Measurements from ENCODE around the gene GRK5.
"Not testable (repeated sequence)": the region's sequence is repeated elsewhere in the genome, so short reads cannot be mapped to it uniquely, and the experiment has no call there.

Gene GRK5

DNA sequence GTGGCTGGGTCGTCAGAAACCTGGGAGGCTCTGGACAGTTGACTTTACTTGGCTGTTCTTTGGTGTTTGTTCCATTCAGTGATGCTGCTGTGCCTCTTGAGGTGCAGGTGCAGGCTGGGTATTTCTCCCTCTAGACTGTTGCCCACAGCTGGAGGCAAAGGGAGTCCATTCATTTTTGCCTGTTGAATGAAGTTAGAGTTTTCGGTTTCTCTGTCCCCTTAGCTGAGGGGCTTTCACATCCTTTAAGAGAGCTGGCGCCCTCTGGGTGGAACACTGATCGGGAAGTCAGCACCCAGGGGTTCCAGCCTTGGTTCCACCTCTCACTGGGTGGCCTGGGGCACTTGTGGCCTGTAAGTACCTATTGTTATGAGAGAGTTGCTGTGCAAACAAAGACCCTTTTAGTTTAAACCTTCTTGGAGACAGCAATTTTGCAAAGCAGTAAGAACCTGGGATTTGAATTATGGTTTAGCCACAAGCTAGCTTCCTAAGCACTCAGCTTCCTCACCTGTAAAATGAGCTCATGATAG is 67.2 kb downstream of the GRK5 start:
- no peak for DNase-seq (ENCODE audit: low read depth in 2 of 2)

GRCh38 chr10:119275085-119275484 is 67.7 kb downstream of the GRK5 start:
- DNase-seq (ENCODE audit: low read depth in 2 of 2): no peak

GRCh38 chr10:119276194-119276593 is 68.8 kb downstream of the GRK5 start:
- DNase-seq (ENCODE audit: low read depth in 2 of 2): not testable (repeated sequence)

GRCh38 chr10:119278126-119278709 is 70.8 kb downstream of the GRK5 start:
- no peak for DNase-seq (ENCODE audit: low read depth in 2 of 2)

GRCh38 chr10:119279441-119279840 is 72.1 kb downstream of the GRK5 start:
- DNase-seq (ENCODE audit: low read depth in 2 of 2): no peak

DNA sequence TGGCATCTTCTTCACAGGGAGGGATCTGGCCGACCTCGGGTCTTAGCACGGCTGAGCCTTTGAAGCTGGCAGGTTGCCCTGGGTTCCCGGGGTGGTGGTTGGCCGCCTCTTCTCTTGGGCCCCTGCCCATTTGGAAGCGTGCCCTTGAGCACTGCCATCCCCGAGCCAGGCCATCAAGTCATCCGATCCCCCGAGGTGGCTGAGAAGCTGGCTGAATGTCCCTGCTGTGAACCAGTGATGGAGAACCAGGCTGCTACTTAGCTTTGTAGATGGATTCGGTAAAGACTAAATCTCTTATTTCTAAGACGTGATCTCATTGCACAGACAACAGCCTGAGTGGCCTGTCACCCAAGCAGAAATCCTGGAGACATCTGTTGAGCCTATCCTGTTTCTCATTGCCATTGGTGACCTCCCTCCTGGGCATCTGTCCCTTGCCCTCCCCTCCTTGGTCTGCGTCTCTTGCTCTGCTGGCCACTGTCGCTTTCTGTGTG is 74.3 kb downstream of the GRK5 start:
- no peak for DNase-seq (ENCODE audit: low read depth in 2 of 2)

DNA sequence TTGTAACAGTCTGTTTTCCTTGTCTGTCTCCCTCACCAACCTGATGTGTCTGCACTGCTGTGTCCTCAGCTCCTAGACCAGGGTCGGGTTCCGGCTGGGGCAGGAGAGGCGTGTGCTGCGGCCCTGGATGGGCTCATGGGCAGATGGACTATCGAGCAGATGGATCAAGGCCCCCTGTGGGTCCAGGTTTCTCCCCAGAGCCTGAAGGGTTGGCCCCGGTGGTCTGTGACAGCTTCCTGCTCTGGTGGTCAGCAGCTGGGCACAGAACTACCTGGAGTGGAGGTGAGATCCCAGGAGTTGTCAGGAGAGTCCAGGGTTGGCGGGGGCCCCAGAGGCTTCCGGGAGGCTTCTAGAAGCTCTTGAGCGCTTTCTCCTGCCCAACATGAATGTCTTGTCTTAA is 75.1 kb downstream of the GRK5 start:
- DNase-seq (ENCODE audit: low read depth in 2 of 2): no peak

GRCh38 chr10:119283387-119283786 is 76.0 kb downstream of the GRK5 start:
- DNase-seq (ENCODE audit: low read depth in 2 of 2): no peak

DNA sequence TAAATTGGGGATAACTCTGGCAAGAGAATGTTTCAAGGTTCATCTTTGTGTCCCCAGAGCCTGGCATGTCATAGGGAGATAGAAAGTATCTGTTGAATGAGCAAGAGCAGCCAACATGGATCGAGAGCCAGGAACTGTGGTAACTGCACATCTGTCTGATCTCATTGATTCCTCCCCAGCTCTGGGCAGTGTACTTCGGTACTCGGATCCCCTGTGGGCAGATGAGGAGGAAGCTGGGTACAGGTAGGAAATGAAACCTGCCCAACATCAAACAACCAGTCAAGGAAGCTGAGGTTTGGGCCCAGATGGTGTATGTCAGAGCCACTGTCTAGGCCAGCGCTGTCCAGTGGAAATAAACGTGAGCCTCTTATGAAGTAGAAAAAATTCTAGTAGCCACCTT is 76.4 kb downstream of the GRK5 start:
- DNase-seq (ENCODE audit: low read depth in 2 of 2): no peak

DNA sequence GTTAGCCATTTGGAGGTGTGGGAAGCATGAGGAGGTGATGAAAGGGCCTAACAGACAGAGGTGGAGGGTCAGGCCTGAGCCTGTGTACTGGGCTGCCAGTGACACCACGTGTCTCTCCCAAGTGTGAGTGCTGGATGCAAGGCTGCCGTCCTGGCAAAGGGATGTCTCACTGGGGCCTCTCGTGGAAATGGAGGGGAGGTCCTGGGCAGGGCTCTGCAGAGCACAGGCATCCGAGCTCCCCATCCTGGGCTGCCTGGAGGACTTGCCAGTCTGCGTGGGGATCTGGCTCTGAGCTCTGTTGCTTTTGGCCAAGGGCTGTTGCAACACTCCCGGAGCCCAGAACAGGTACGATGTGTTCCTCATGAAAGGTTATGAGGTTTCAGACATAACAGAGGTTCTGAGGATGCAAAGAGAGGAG is 77.3 kb downstream of the GRK5 start:
- no peak for DNase-seq (ENCODE audit: low read depth in 2 of 2)

DNA sequence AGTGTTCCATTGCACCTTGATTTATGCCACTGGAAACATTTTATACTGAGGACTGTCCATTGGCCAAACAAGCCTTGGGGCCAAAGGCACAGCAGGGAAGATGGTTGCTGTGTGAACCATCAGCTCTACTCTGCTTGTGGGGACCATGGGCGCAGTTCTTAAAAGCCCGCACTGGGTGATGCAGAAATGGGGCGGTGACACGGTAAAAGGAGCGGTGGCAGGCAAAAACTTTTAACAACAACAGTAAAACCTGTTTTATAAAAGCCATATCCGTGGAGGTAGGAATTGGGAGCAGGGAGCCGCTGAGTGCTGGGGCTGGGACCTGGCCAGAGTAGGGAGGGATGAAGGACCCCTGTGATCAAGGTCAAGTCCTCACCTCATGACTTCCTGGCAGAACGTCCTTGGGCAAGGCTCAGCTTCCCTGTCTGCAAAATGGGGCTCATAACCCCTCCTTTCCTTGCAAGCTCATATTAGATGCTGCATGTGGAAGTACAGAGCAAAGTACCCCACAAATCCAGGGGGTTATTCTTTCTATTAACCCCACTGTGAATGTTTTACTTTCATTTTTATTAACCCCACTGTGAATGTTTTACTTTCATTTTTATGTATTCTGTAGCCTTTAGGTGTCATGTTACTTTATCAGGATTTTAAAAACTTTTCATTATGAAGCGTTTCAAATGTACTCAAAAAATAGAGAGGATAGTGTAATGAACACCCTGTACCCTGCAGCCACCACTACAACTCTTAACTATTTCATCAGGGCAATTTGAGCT is 78.3 kb downstream of the GRK5 start:
- no peak for DNase-seq (ENCODE audit: low read depth in 2 of 2)

DNA sequence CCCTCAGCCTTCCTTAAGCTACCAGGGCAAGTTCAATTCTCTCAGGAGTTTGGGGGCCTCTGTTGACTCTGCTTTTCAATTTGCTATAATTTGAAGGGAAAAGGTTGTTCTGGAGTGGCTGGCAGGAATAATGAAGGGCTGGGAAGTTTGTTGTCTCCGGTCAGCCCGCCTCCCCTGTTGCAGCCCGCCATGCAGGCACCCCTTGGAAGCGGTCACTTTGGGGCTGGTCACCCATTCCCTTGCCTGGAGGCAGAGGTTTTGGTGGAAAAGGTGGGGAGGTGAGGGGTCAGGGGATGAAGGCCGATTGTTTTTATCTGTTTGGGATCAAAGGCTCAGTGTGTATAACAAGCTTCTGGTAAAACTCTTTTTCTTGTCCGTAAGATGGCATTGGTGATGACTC is 79.1 kb downstream of the GRK5 start:
- no peak for DNase-seq (ENCODE audit: low read depth in 2 of 2)

DNA sequence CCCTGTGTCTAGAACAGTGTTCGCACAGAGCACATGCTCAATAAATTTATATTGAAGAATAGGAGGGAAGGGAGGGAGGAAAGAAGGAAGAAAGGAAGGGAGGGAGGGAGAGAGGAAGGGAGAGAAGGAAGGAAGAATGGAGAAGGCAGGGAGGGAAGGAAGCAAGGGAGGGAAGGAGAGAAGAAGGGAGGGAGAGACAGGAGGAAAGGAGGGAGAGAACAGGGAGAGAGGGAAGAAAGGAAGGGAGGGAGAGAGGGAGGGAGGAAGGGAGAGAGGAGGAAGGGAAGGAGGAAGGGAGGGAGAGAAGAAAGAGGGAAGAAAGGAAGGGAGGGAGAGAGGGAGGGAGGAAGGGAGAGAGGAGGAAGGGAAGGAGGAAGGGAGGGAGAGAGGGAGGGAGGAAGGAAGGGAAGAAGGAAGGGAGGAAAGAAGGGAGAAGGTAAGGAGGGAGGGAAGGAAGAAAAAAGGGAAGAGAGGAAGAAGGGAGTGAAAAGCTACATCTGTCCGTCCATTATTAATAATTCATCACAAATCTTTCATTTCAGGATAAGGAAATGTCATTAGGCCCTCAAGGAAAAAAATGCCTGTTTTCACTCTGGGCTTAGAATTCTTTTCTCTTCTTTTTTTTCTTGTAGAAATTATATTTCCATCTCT is 79.7 kb downstream of the GRK5 start:
- DNase-seq (ENCODE audit: low read depth in 2 of 2): no peak

DNA sequence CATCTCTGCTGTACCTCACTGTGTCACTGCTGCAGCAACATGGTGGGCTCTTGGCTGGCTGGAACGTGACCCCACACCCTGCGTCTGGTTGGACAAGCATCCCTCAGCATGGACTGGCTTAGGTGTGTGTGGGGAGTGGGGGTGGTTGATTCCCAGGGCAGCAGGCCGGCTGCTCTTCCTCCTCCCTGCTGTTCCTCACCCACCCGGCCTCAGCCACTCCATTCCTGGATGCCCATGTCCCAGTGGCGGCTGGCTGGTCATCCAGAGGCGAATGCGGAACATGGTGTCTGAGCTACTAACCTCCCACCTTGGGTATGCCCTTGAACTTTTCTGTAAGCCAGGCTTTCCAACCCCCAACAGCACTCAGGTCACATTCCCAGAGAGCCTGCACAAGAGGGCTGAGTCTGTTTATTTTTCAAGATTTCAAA is 81.2 kb downstream of the GRK5 start:
- DNase-seq (ENCODE audit: low read depth in 2 of 2): no peak

DNA sequence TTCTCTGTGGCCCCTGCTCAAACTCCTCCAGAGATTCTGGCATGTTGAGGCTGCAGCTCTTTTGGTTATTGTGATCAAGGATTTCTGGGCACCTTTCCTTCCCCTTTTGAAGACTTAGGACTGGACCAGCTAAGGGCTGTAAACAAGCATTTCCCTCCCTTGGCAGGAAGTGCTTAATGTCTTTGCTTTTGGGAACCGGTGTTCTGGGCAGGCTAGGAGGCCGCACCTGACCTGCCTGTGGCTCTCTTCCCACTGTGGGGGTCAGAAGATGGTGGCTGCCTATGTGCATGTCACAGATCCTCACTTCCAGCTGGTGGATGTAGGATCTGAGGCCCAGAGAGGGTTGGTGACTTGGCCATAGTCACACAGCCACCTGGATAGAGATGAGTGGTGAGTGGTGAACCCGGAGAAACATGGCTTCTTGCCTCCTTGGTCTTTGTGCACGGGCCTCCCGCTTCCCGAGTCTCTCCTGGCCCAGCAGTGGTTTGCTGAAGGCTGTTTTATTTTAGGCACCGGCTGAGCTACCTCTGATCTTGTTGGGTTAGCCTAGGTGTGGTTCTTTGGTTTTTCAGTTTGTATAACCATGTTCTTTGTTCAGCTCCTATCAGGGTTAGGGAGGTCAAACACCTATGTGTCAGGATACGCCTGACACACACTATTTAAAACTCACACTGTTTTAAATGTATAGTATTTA is 82.0 kb downstream of the GRK5 start:
- DNase-seq (ENCODE audit: low read depth in 2 of 2): no peak

DNA sequence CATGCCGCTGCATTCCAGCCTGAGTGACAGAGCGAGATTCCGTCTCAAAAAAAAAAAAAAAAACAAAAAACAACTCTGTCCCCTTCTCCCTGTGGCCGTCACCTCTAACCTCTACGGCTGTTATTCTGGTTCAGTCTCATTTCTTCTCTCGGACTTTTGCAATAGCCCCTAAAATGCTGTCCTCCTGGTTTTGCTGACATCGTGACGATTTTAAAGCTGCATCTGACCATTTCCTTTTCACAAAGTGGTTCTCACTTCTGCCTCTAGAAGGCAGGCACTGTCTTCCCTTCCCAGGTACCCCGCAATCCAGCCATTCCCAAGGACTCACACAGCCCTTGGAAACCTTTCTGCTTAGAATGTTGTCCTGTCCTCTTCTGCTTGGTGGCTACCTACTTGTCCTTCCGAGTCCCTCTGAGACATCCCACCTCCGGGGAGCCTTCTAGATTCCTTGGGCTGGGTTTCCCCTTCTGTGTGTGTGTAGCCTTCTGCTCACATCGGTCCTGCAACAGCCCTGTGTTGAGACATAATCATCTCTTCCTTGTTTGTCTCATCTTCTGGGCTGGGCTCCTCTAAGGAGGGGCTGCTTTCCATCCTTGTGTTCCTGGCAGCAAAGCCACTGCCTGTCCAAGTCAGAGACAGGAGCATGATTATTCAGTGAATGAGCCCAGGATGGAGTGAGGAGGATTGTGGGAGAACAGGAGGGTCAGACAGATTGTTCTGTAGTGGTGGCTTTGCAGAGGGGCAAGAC is 83.1 kb downstream of the GRK5 start:
- DNase-seq (ENCODE audit: low read depth in 2 of 2): no peak

DNA sequence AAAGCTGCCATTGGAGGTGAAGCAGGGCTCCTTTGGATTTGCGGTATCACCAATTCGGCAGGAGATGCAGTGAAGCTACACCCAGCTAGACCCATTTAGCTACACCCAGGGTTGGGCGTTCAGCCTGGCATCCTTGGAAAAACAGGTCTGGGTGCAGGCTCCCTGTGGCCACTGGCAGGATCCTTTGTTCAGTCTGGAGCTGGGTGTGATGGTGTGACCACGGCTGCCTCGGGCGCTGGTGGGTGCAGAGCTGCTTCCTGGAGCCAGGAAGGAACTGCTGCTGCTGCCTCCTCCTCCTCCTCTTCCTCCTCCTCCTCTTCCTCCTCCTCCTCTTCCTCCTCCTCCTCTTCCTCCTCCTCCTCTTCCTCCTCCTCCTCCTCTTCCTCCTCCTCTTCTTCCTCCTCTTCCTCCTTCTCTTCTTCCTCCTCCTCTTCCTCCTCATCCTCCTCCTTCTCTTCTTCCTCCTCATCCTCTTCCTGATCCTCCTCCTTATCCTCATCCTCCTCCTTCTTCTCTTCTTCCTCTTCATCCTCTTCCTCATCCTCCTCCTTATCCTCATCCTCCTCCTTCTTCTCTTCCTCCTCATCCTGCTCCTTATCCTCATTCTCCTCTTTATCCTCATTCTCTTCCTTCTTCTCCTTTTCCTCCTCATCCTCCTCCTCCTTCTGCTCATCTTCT is 84.0 kb downstream of the GRK5 start:
- DNase-seq (ENCODE audit: low read depth in 2 of 2): no peak

DNA sequence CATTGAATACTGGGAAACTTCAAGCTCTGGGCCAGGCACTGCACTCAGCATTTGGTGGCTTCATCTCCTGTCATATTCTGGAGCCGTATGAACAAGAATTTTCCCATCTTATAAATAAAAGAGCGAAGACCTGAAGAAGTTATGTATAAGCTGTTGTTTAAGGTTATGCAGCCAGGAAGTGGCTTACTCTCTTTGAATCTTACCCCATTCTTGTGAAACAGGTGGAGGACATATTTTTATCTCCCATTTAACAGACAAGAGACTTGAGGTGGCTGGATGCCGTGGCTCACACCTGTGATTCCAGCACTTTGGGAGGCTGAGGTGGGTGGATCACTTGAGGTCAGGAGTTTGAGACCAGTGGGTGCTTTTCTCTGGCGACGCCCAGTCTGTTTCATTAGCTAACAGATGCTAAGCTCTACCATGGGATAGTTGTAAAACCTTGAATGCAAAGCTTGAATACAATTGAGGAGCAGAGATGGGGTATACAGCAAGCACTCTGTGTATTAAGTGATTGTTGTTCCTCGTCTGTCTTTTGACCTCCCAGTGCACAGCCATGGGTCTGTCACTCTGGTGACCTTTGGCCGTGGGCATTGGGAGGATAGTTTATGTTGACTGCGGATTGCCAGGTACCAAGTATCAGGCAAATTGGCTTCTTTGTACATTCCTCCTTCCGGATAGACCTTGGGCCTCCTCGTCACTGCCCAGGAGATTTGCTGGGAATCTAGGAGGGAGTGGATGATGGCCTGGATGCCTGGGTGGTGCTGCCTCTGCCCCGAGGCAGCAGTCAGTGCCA is 85.8 kb downstream of the GRK5 start:
- no peak for DNase-seq (ENCODE audit: low read depth in 2 of 2)

- DNase-seq (ENCODE audit: low read depth in 2 of 2): no peak
Observed at GRCh38 chr10:119296703-119297102, 89.3 kb downstream of the GRK5 start.
